HG03521 (cell line): ENCODE data around the gene CRBN.

ENCODE experiments used
- ATAC-seq: cut with Tn5 transposase; IDR thresholded peaks from one replicate; pipeline ENCODE4 v1.9.1; 2021; ENCODE audit warnings: mild to moderate bottlenecking, moderate library complexity; ENCODE audit not compliant: unreplicated experiment

CRBN gene

GRCh38 chr3:3177861-3178497 lies 1.5 kb downstream of the CRBN start:
- ATAC-seq, result no peak

- no peak for ATAC-seq
These were observed 6.9 kb downstream of the CRBN start for GRCh38 chr3:3172627-3173026.

GRCh38 chr3:3170998-3171397 lies 8.5 kb downstream of the CRBN start:
- no peak for ATAC-seq

GRCh38 chr3:3165650-3166049 lies 13.8 kb downstream of the CRBN start:
- no peak for ATAC-seq

- no peak for ATAC-seq
These were observed 14.2 kb downstream of the CRBN start for GRCh38 chr3:3165241-3165640.

- no peak for ATAC-seq
These were observed 18.7 kb downstream of the CRBN start for GRCh38 chr3:3160826-3161225.

- no peak for ATAC-seq
These were observed 22.0 kb downstream of the CRBN start for GRCh38 chr3:3157484-3157883.

GRCh38 chr3:3154879-3155610 lies 24.4 kb downstream of the CRBN start:
- no peak for ATAC-seq

GRCh38 chr3:3151513-3151912 lies 28.0 kb downstream of the CRBN start:
- ATAC-seq, result no peak

GRCh38 chr3:3149560-3149959 lies 29.9 kb downstream of the CRBN start:
- ATAC-seq, result no peak

- no peak for ATAC-seq
These were observed 33.7 kb downstream of the CRBN start for GRCh38 chr3:3145831-3146230.

GRCh38 chr3:3141939-3142338 lies 37.6 kb downstream of the CRBN start:
- no peak for ATAC-seq

- ATAC-seq, result no peak
These were observed 42.0 kb downstream of the CRBN start for GRCh38 chr3:3137526-3137925.

GRCh38 chr3:3134750-3135448 lies 44.6 kb downstream of the CRBN start:
- ATAC-seq, result no peak

- ATAC-seq, result no peak
These were observed 46.0 kb downstream of the CRBN start for GRCh38 chr3:3133500-3133899.

GRCh38 chr3:3129579-3129978 lies 49.9 kb downstream of the CRBN start:
- no peak for ATAC-seq

- peak; percentile 19 for ATAC-seq
These were observed 52.0 kb downstream of the CRBN start for GRCh38 chr3:3127432-3128010.

GRCh38 chr3:3126477-3127431 lies 52.7 kb downstream of the CRBN start, which contains the start of gene TRNT1:
TSS of gene TRNT1 (plus strand) at chr3:3126940. CDS start at chr3:3129041, 2,101 bp downstream.
- ATAC-seq, result peak; percentile 97

GRCh38 chr3:3125977-3126376 lies 53.5 kb downstream of the CRBN start:
- no peak for ATAC-seq

GRCh38 chr3:3119393-3119851 lies 60.1 kb downstream of the CRBN start:
- no peak for ATAC-seq
